Measurements from ENCODE around the gene ADCY5.

ADCY5 gene

GRCh38 chr3:123330441-123330991 is 118.4 kb downstream of the ADCY5 start:
- TF ChIP-seq ZNF274 (IDR thresholded peaks at IDR 0.05; ENCODE audit: low read depth, low read length): no peak
- H3K4me3 ChIP-seq (ENCODE audit: low read length): no peak overlapping the region

GRCh38 chr3:123329636-123330340 is 119.1 kb downstream of the ADCY5 start:
- no peak overlapping the region for H3K4me3 ChIP-seq (ENCODE audit: low read length)
- TF ChIP-seq ZNF274 (IDR thresholded peaks at IDR 0.05; ENCODE audit: low read depth, low read length): no peak

- no peak overlapping the region for H3K4me3 ChIP-seq (ENCODE audit: low read length)
- TF ChIP-seq ZNF274 (IDR thresholded peaks at IDR 0.05; ENCODE audit: low read depth, low read length): no peak
These were observed 119.8 kb downstream of the ADCY5 start for GRCh38 chr3:123328851-123329635.

GRCh38 chr3:123327956-123328850 is 120.7 kb downstream of the ADCY5 start:
- no peak overlapping the region for H3K4me3 ChIP-seq (ENCODE audit: low read length)
- no peak for TF ChIP-seq ZNF274 (IDR thresholded peaks at IDR 0.05; ENCODE audit: low read depth, low read length)

GRCh38 chr3:123327480-123327879 is 121.4 kb downstream of the ADCY5 start:
- H3K4me3 ChIP-seq (ENCODE audit: low read length): no peak overlapping the region
- TF ChIP-seq ZNF274 (IDR thresholded peaks at IDR 0.05; ENCODE audit: low read depth, low read length): no peak

GRCh38 chr3:123326531-123326930 is 122.4 kb downstream of the ADCY5 start:
- no peak overlapping the region for H3K4me3 ChIP-seq (ENCODE audit: low read length)
- TF ChIP-seq ZNF274 (IDR thresholded peaks at IDR 0.05; ENCODE audit: low read depth, low read length): no peak

- no peak overlapping the region for H3K4me3 ChIP-seq (ENCODE audit: low read length)
- no peak for TF ChIP-seq ZNF274 (IDR thresholded peaks at IDR 0.05; ENCODE audit: low read depth, low read length)
These were observed 123.1 kb downstream of the ADCY5 start for GRCh38 chr3:123325766-123326256.

- TF ChIP-seq ZNF274 (IDR thresholded peaks at IDR 0.05; ENCODE audit: low read depth, low read length): no peak
- no peak overlapping the region for H3K4me3 ChIP-seq (ENCODE audit: low read length)
These were observed 123.8 kb downstream of the ADCY5 start for GRCh38 chr3:123324880-123325765.

GRCh38 chr3:123323781-123324180 is 125.1 kb downstream of the ADCY5 start:
- no peak overlapping the region for H3K4me3 ChIP-seq (ENCODE audit: low read length)
- no peak for TF ChIP-seq ZNF274 (IDR thresholded peaks at IDR 0.05; ENCODE audit: low read depth, low read length)

GRCh38 chr3:123322866-123323265 is 126.0 kb downstream of the ADCY5 start:
- no peak for TF ChIP-seq ZNF274 (IDR thresholded peaks at IDR 0.05; ENCODE audit: low read depth, low read length)
- H3K4me3 ChIP-seq (ENCODE audit: low read length): no peak overlapping the region

GRCh38 chr3:123321806-123322205 is 127.1 kb downstream of the ADCY5 start:
- TF ChIP-seq ZNF274 (IDR thresholded peaks at IDR 0.05; ENCODE audit: low read depth, low read length): no peak
- H3K4me3 ChIP-seq (ENCODE audit: low read length): no peak overlapping the region

- no peak for TF ChIP-seq ZNF274 (IDR thresholded peaks at IDR 0.05; ENCODE audit: low read depth, low read length)
- no peak overlapping the region for H3K4me3 ChIP-seq (ENCODE audit: low read length)
These were observed 128.7 kb downstream of the ADCY5 start for GRCh38 chr3:123320221-123320620.

GRCh38 chr3:123319760-123320159 is 129.1 kb downstream of the ADCY5 start:
- TF ChIP-seq ZNF274 (IDR thresholded peaks at IDR 0.05; ENCODE audit: low read depth, low read length): no peak
- H3K4me3 ChIP-seq (ENCODE audit: low read length): no peak overlapping the region

Measured in GM08714 (cell line).